Keratinocyte (primary cell): ENCODE data around the gene TEX38. TPM values are rescaled to one million over a fixed set of nuclear protein-coding genes. Genes with fewer than 3 reads are reported as not detected.

Experiments used
- DNase-seq: peaks from one replicate; pipeline ENCODE4 v3.0.0-alpha.2; 2011; ENCODE audit warnings: low read depth, missing footprints, low spot score
- FAIRE-seq: peaks from 2 replicates; lab custom pipeline; 2011; peaks lifted over from hg19 to GRCh38; lab: Jason Lieb, UNC
- H2AFZ ChIP-seq: 2 replicates; pipeline ENCODE4 v1.6.0; 2012; ENCODE audit warnings: low read length, control low read depth, inconsistent platforms; ENCODE audit not compliant: control insufficient read depth
- H3K27ac ChIP-seq: 2 replicates; pipeline ENCODE4 v1.5.1; 2011; ENCODE audit warnings: low read length; ENCODE audit not compliant: control insufficient read depth, insufficient read depth
- H3K27me3 ChIP-seq: 3 replicates; pipeline ENCODE4 v1.6.0; 2011; ENCODE audit warnings: low read length; ENCODE audit not compliant: control insufficient read depth, insufficient read depth; ENCODE audit errors: extremely low read depth
- H3K36me3 ChIP-seq, 2 experiments: 2 replicates in 1 of 2; 3 replicates in 1 of 2; pipeline ENCODE4 v1.5.1; 2011; ENCODE audit warnings: low read length in 2 of 2, mild to moderate bottlenecking in 1 of 2; ENCODE audit not compliant: control insufficient read depth in 2 of 2, insufficient read depth in 2 of 2; ENCODE audit errors: extremely low read depth in 1 of 2
- H3K4me1 ChIP-seq: 3 replicates; pipeline ENCODE4 v1.5.1; 2011; ENCODE audit warnings: low read length; ENCODE audit not compliant: control insufficient read depth, insufficient read depth; ENCODE audit errors: extremely low read depth
- H3K4me2 ChIP-seq: 3 replicates; pipeline ENCODE4 v1.6.0; 2011; ENCODE audit warnings: low read depth, low read length; ENCODE audit not compliant: control insufficient read depth, insufficient read depth; ENCODE audit errors: extremely low read depth
- H3K4me3 ChIP-seq, 3 experiments: fragments of 200-600 bp in 1 of 3; sonication (generic) in 1 of 3; 2 replicates in 2 of 3; 3 replicates in 1 of 3; pipeline ENCODE4 v1.5.1; 2011 to 2016; ENCODE audit warnings: low read length in 3 of 3, mild to moderate bottlenecking in 3 of 3, control low read depth in 2 of 3, inconsistent platforms in 1 of 3, low read depth in 1 of 3, mixed read lengths in 1 of 3, mixed run types in 1 of 3, moderate library complexity in 1 of 3; ENCODE audit not compliant: control insufficient read depth in 2 of 3, insufficient read depth in 2 of 3; ENCODE audit errors: extremely low read depth in 1 of 3
- H3K79me2 ChIP-seq: 2 replicates; pipeline ENCODE4 v1.6.0; 2012; ENCODE audit warnings: low read length; ENCODE audit not compliant: control insufficient read depth, insufficient read depth
- H3K9ac ChIP-seq: 3 replicates; pipeline ENCODE4 v1.6.0; 2011; ENCODE audit warnings: low read length; ENCODE audit not compliant: control insufficient read depth, insufficient read depth; ENCODE audit errors: extremely low read depth
- H3K9me1 ChIP-seq: 3 replicates; pipeline ENCODE4 v1.6.0; 2011; ENCODE audit warnings: low read length; ENCODE audit not compliant: control insufficient read depth, insufficient read depth; ENCODE audit errors: extremely low read depth
- H3K9me3 ChIP-seq: 2 replicates; pipeline ENCODE4 v1.5.1; 2012; ENCODE audit warnings: low read depth, low read length; ENCODE audit not compliant: control insufficient read depth
- H4K20me1 ChIP-seq: 3 replicates; pipeline ENCODE4 v1.6.0; 2011; ENCODE audit warnings: low read length; ENCODE audit not compliant: control insufficient read depth, insufficient read depth; ENCODE audit errors: extremely low read depth
- EZH2 ChIP-seq: IDR thresholded peaks from one replicate; pipeline ENCODE4 v1.6.1; 2012; ENCODE audit warnings: inconsistent platforms, mild to moderate bottlenecking, low read length, moderate library complexity
- dilution Hi-C: fragments of 300-500 bp; cut with MboI; formaldehyde crosslinking; loops from one replicate; pipeline ENCODE4 v1.7.0; 2020; ENCODE audit warnings: low sequenced_read_pairs; ENCODE audit not compliant: extremely low pct_ligation_motif_present
- polyA plus RNA-seq, 5 experiments: library from polyadenylated mRNA; depleted of rRNA in 3 of 5; stranded (reverse) in 3 of 5; stranded (forward) in 1 of 5; unstranded in 1 of 5; fragments of >200 nt; gene quantifications; 1 replicate in 1 of 5; 2 replicates in 3 of 5; 3 replicates in 1 of 5; pipeline versions ENCODE4 v1.2.1 to v1.2.3, GENCODE V29; 2011 to 2012; ENCODE audit warnings: missing spikeins in 2 of 5, low read depth in 1 of 5, low replicate concordance in 1 of 5
- TF ChIP-seq, protein P1 (sequence below), 3 experiments: IDR thresholded peaks in 1 of 3; conservative IDR thresholded peaks in 1 of 3; optimal IDR thresholded peaks in 1 of 3; 2 replicates in 2 of 3; 3 replicates in 1 of 3; pipeline versions ENCODE3 to v1.5.1; 2011; ENCODE audit warnings: low read length in 3 of 3, mild to moderate bottlenecking in 3 of 3, moderate library complexity in 2 of 3, control low read depth in 1 of 3, inconsistent platforms in 1 of 3; ENCODE audit not compliant: insufficient read depth in 2 of 3; ENCODE audit errors: extremely low read depth in 1 of 3

Gene TEX38
- polyA plus RNA-seq, 1 donor (not counting 4 experiments of a cell fraction or from before 2014, with no cell fraction given) = not detected

DNA sequence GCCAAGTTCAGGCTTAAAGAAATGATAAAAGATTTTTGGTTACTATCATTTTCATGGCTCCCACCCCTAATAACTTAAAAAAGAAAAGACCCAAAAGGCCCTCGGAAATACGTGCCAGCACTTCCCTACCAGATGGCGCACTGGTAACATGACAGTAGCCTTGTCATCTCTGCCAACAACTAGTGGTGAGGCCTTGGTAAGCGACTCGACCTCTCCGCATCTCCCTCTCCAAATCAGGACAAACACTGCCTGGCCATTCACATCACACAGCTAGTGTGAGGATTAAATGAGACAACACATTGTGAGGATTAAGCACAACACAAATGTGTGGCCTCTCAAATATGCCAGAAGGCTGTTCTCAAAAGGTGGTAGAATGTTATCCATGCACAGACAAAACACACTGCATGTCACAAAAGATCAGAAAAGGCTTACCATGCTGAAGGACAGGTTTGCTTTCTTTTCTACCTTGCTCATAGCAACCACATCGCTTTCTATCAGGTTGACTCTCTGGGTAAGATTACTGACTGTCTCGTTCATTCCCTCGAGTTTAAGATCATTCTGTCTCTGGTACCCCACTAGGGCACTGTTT is 16.4 kb downstream of the TEX38 start:
- Histone ChIP-seq H3K4me2 (no peak overlapping the region), H3K4me3 (no peak overlapping the region), H3K9ac (no peak overlapping the region), H3K27me3 (no peaks in the 10 kb centered on the region), H3K79me2 (no peaks in the 10 kb centered on the region), H3K9me1 (no peaks in the 10 kb centered on the region), H3K4me1 (no peaks in the 10 kb centered on the region), H3K27ac (no peak overlapping the region), H3K36me3 (peaks cover 27 to 31% of the 10 kb centered on the region in 2 experiments), H2AFZ (no peak overlapping the region), H3K9me3 (no peaks in the 10 kb centered on the region), H4K20me1 (peaks cover 3% of the 10 kb centered on the region)
- FAIRE-seq (peak; percentile 57), DNase-seq (no peak)
- dilution Hi-C loops = no loop called here
- no peak for TF ChIP-seq EZH2
- TF ChIP-seq, protein P1, sequence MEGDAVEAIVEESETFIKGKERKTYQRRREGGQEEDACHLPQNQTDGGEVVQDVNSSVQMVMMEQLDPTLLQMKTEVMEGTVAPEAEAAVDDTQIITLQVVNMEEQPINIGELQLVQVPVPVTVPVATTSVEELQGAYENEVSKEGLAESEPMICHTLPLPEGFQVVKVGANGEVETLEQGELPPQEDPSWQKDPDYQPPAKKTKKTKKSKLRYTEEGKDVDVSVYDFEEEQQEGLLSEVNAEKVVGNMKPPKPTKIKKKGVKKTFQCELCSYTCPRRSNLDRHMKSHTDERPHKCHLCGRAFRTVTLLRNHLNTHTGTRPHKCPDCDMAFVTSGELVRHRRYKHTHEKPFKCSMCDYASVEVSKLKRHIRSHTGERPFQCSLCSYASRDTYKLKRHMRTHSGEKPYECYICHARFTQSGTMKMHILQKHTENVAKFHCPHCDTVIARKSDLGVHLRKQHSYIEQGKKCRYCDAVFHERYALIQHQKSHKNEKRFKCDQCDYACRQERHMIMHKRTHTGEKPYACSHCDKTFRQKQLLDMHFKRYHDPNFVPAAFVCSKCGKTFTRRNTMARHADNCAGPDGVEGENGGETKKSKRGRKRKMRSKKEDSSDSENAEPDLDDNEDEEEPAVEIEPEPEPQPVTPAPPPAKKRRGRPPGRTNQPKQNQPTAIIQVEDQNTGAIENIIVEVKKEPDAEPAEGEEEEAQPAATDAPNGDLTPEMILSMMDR (optimal IDR thresholded peaks at IDR 0.05 in 1 of 3, IDR thresholded peaks at IDR 0.05 in 1 of 3, conservative IDR thresholded peaks at IDR 0.05 in 1 of 3; ENCODE audit: extremely low read depth in 1 of 3, insufficient read depth in 2 of 3, low read length in 3 of 3) = no peak

DNA sequence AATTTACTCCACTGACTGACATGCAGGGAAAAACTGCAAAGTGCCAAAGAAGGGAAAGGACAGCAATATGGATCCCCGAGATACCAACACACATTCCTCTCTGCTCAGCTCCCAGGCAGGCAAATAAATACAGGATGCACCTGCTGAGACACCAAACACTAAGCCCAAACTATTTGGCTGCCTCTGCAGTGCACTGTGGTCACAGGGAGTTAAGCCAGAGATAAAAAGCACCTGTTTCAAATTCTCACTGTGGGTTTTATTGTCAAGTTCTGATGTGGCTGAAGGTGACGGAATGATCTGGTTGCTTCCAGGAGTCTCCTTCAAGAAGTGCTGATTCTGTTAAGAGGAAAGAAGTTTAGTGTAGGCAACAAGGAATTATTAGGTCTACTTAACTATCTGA is 17.7 kb downstream of the TEX38 start:
- no peak overlapping the region for H3K9ac ChIP-seq
- H2AFZ ChIP-seq = no peak overlapping the region
- H3K27me3 ChIP-seq = no peaks in the 10 kb centered on the region
- no peaks in the 10 kb centered on the region for H3K9me1 ChIP-seq
- H3K4me1 ChIP-seq = no peaks in the 10 kb centered on the region
- no peak overlapping the region for H3K4me2 ChIP-seq
- H3K9me3 ChIP-seq = no peaks in the 10 kb centered on the region
- no peaks in the 10 kb centered on the region for H3K79me2 ChIP-seq
- H3K4me3 ChIP-seq = no peak overlapping the region
- DNase-seq (no peak), FAIRE-seq (no peak)
- H4K20me1 ChIP-seq = peaks cover 3% of the 10 kb centered on the region
- dilution Hi-C loops = no loop called here
- no peak for TF ChIP-seq EZH2
- TF ChIP-seq, protein P1 (optimal IDR thresholded peaks at IDR 0.05 in 1 of 3, IDR thresholded peaks at IDR 0.05 in 1 of 3, conservative IDR thresholded peaks at IDR 0.05 in 1 of 3; ENCODE audit: extremely low read depth in 1 of 3, insufficient read depth in 2 of 3, low read length in 3 of 3) = no peak
- H3K27ac ChIP-seq = no peak overlapping the region
- peaks cover 24 to 27% of the 10 kb centered on the region in 2 experiments for H3K36me3 ChIP-seq
